Subcutaneous adipose tissue (tissue), 4 donors: Measurements from ENCODE around the gene ANO4. TPM values are rescaled to one million over a fixed set of nuclear protein-coding genes. Genes with fewer than 3 reads are reported as not detected.

Experiments used
- CTCF ChIP-seq: fragments of 450-650 bp; IDR thresholded peaks from one replicate; pipeline ENCODE4 v1.5.1; 2016; ENCODE audit warnings: low read depth, mild to moderate bottlenecking, control low read depth, antibody characterized with exemption, moderate library complexity
- total RNA-seq, 4 donors: library from RNA; depleted of rRNA; stranded (reverse); fragments of >200 nt; gene quantifications; one replicate each; pipeline ENCODE4 v1.1.0, GENCODE V29; 2016

ANO4 gene
- total RNA-seq, 4 donors from 2014 or later = 0.22 to 0.82 TPM; not detected in 2

GRCh38 chr12:101027200-101027599 lies 232.6 kb downstream of the ANO4 start:
- no peak for TF ChIP-seq CTCF

- no peak for TF ChIP-seq CTCF
Measured at GRCh38 chr12:101027816-101028215, 233.2 kb downstream of the ANO4 start.

- no peak for TF ChIP-seq CTCF
Measured at GRCh38 chr12:101038289-101038871, 243.8 kb downstream of the ANO4 start.

- TF ChIP-seq CTCF = no peak
Measured at GRCh38 chr12:101039848-101040531, 245.4 kb downstream of the ANO4 start.

- no peak for TF ChIP-seq CTCF
Measured at GRCh38 chr12:101040936-101041335, 246.4 kb downstream of the ANO4 start.

- no peak for TF ChIP-seq CTCF
Measured at GRCh38 chr12:101042211-101042610, 247.6 kb downstream of the ANO4 start.

GRCh38 chr12:101044512-101045059 lies 250.0 kb downstream of the ANO4 start:
- TF ChIP-seq CTCF = no peak
